ENCODE measurements around the gene SLC41A3. TPM values are rescaled to one million over a fixed set of nuclear protein-coding genes. Genes with fewer than 3 reads are reported as not detected.

SLC41A3 gene
- total RNA-seq, 1 donor from 2014 or later = 58.8 TPM

DNA sequence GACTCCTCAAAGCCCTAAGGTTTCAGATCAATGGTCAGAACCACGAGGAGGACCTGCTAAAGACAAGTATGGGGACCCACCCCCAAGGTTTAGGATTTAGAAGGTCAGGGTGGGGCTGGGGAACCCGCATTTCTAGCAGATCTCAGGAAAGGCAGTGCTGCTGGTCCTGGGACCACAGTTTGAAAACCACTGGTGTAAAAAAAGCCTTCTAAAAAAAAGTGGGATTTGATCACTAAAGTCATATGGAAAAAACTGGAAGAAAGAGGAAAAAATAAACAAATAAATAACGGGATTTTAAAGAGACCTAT, 832 bp downstream of the SLC41A3 start:
- H3K4me1 Mint-ChIP-seq = peaks cover 24% of the 10 kb centered on the region
- TF ChIP-seq, protein P1, sequence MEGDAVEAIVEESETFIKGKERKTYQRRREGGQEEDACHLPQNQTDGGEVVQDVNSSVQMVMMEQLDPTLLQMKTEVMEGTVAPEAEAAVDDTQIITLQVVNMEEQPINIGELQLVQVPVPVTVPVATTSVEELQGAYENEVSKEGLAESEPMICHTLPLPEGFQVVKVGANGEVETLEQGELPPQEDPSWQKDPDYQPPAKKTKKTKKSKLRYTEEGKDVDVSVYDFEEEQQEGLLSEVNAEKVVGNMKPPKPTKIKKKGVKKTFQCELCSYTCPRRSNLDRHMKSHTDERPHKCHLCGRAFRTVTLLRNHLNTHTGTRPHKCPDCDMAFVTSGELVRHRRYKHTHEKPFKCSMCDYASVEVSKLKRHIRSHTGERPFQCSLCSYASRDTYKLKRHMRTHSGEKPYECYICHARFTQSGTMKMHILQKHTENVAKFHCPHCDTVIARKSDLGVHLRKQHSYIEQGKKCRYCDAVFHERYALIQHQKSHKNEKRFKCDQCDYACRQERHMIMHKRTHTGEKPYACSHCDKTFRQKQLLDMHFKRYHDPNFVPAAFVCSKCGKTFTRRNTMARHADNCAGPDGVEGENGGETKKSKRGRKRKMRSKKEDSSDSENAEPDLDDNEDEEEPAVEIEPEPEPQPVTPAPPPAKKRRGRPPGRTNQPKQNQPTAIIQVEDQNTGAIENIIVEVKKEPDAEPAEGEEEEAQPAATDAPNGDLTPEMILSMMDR (conservative IDR thresholded peaks at IDR 0.05) = no peak
- H3K9me3 Mint-ChIP-seq = peaks cover 11% of the 10 kb centered on the region
- H3K4me3 Mint-ChIP-seq = peak overlapping the region; percentile 92
- H3K27ac Mint-ChIP-seq (ENCODE audit: unreplicated experiment) = no peak overlapping the region
- peaks cover 21% of the 10 kb centered on the region for H3K36me3 Mint-ChIP-seq (ENCODE audit: low read depth)
- DNase-seq (ENCODE audit: low read depth, low spot score) = no peak
- H3K27me3 Mint-ChIP-seq (ENCODE audit: low read depth) = no peaks in the 10 kb centered on the region

GRCh38 chr3:126082362-126083137, 1.4 kb downstream of the SLC41A3 start:
- Mint-ChIP-seq H3K9me3 (peaks cover 11% of the 10 kb centered on the region), H3K27me3 (ENCODE audit: low read depth) (no peaks in the 10 kb centered on the region), H3K4me1 (peaks cover 24% of the 10 kb centered on the region), H3K36me3 (ENCODE audit: low read depth) (peaks cover 21% of the 10 kb centered on the region), H3K27ac (ENCODE audit: unreplicated experiment) (no peak overlapping the region), H3K4me3 (peak overlapping the region; percentile 92)
- no peak for DNase-seq (ENCODE audit: low read depth, low spot score)
- TF ChIP-seq, protein P1 (conservative IDR thresholded peaks at IDR 0.05) = no peak

- Mint-ChIP-seq H3K4me1 (peaks cover 24% of the 10 kb centered on the region), H3K27ac (ENCODE audit: unreplicated experiment) (no peak overlapping the region), H3K9me3 (peaks cover 11% of the 10 kb centered on the region), H3K4me3 (peak overlapping the region; percentile 79), H3K36me3 (ENCODE audit: low read depth) (peaks cover 21% of the 10 kb centered on the region), H3K27me3 (ENCODE audit: low read depth) (no peaks in the 10 kb centered on the region)
- TF ChIP-seq, protein P1 (conservative IDR thresholded peaks at IDR 0.05) = peak; percentile 57
- DNase-seq (ENCODE audit: low read depth, low spot score) = no peak
Measured at GRCh38 chr3:126081618-126082361, 2.1 kb downstream of the SLC41A3 start.

DNA sequence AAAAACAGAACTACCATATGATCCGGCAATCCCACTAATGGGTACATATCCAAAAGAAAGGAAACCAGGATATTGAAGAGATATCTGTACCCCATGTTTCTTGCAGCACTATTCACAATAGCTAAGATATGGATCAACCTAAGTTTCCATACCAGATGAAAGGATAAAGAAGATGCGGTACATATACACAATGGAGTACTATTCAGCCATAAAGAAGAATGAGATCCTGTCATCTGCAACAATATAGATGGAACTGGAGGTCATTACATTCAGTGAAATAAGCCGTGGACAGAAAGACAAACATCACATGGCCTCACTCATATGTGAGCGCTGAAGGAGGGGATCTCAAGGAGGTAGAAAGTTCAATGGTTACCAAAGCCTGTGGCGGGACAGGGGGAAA, 3.0 kb downstream of the SLC41A3 start:
- TF ChIP-seq, protein P1 (conservative IDR thresholded peaks at IDR 0.05) = no peak
- Mint-ChIP-seq H3K27ac (ENCODE audit: unreplicated experiment) (no peak overlapping the region), H3K4me3 (peak overlapping the region; percentile 79), H3K4me1 (peaks cover 24% of the 10 kb centered on the region), H3K36me3 (ENCODE audit: low read depth) (peaks cover 24% of the 10 kb centered on the region), H3K9me3 (peaks cover 10% of the 10 kb centered on the region), H3K27me3 (ENCODE audit: low read depth) (no peaks in the 10 kb centered on the region)
- no peak for DNase-seq (ENCODE audit: low read depth, low spot score)

DNA sequence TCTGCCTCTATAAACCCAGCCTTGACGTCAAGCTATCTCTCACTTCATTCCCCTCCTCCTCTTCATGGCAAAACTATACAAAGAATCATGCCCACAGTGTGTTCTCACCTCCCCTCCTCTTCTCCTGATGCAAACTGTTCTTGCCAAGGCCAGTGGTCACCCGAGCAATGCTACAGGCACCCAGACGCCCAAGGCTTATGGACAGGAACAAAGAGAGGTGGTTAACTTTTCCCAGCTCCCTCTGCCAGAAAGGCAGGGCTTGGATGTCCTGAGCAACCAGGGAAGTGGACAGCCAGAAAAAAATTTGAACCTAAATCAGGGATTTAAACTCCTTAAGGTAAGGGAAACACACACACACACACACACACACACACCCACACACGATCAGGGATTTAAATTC, 5.1 kb downstream of the SLC41A3 start:
- H3K36me3 Mint-ChIP-seq (ENCODE audit: low read depth) = peaks cover 28% of the 10 kb centered on the region
- H3K4me3 Mint-ChIP-seq = no peak overlapping the region
- H3K9me3 Mint-ChIP-seq = peaks cover 10% of the 10 kb centered on the region
- no peaks in the 10 kb centered on the region for H3K27me3 Mint-ChIP-seq (ENCODE audit: low read depth)
- H3K4me1 Mint-ChIP-seq = peaks cover 11% of the 10 kb centered on the region
- H3K27ac Mint-ChIP-seq (ENCODE audit: unreplicated experiment) = no peak overlapping the region
- DNase-seq (ENCODE audit: low read depth, low spot score) = no peak
- TF ChIP-seq, protein P1 (conservative IDR thresholded peaks at IDR 0.05) = no peak
